Uterus (tissue), 4 donors: ENCODE measurements around the gene SBK3. TPM values are rescaled to one million over a fixed set of nuclear protein-coding genes. Genes with fewer than 3 reads are reported as not detected.

Experiments
- DNase-seq, 2 donors: peaks; one replicate each; pipeline ENCODE4 v3.0.0-alpha.2; 2019 to 2020
- H3K27ac ChIP-seq, 2 donors: fragments of 200-600 bp; sonication (generic); 1 replicate in 1 of 2; 2 replicates in 1 of 2; pipeline ENCODE4 v1.5.1; 2016 to 2018
- H3K27me3 ChIP-seq, 2 donors: fragments of 200-600 bp; sonication (generic); one replicate each; pipeline ENCODE4 v1.5.1; 2018 to 2019; ENCODE audit warnings: control low read depth in 1 of 2
- H3K36me3 ChIP-seq, 2 donors: fragments of 200-600 bp; sonication (generic); one replicate each; pipeline ENCODE4 v1.5.1; 2019; ENCODE audit warnings: control low read depth in 1 of 2
- H3K4me1 ChIP-seq, 2 donors: fragments of 200-600 bp; sonication (generic); one replicate each; pipeline ENCODE4 v1.5.1; 2018 to 2019; ENCODE audit warnings: control low read depth in 1 of 2
- H3K4me3 ChIP-seq, 2 donors: fragments of 200-600 bp; sonication (generic); 1 replicate in 1 of 2; 2 replicates in 1 of 2; pipeline ENCODE4 v1.5.1; 2018 to 2019; ENCODE audit warnings: mild to moderate bottlenecking in 1 of 2
- H3K9me3 ChIP-seq, 2 donors: fragments of 200-600 bp; sonication (generic); one replicate each; pipeline ENCODE4 v1.5.1; 2019; ENCODE audit warnings: control low read depth in 1 of 2
- CTCF ChIP-seq, 4 experiments: fragments of 200-600 bp in 2 of 4; fragments of 450-650 bp in 2 of 4; sonication (generic) in 2 of 4; IDR thresholded peaks; one replicate each; pipeline ENCODE4 v1.5.1; 2016 to 2019; ENCODE audit warnings: antibody characterized with exemption in 4 of 4, mild to moderate bottlenecking in 2 of 4, moderate library complexity in 1 of 4
- POLR2A ChIP-seq, 2 donors: fragments of 450-650 bp; IDR thresholded peaks; one replicate each; pipeline ENCODE4 v1.6.1; 2016; ENCODE audit warnings: antibody characterized with exemption in 2 of 2, mild to moderate bottlenecking in 1 of 2, moderate library complexity in 1 of 2
- intact Hi-C: fragments of 100-400 bp; cut with DNase I; formaldehyde crosslinking; loops from one replicate; pipeline ENCODE4 v1.15.1; 2023; ENCODE audit warnings: low total_unique reads
- total RNA-seq, 4 donors: library from RNA; depleted of rRNA in 3 of 4; stranded (reverse); fragments of >200 nt in 3 of 4; gene quantifications; one replicate each; pipeline versions ENCODE4 v1.1.0 to v1.2.4, GENCODE V29; 2014 to 2023
- donor health status: DM: yes; HTN: yes; CAD: no.

The SBK3 gene
- total RNA-seq, 4 donors from 2014 or later: 0.34 to 0.35 TPM; not detected in 2

GRCh38 chr19:55539090-55539984 lies 6.0 kb downstream of the SBK3 start:
- H3K4me3 ChIP-seq: no peak overlapping the region
- no peak for DNase-seq
- H3K4me1 ChIP-seq: no peaks in the 10 kb centered on the region
- no peaks in the 10 kb centered on the region for H3K36me3 ChIP-seq
- intact Hi-C loops: no loop called here
- TF ChIP-seq POLR2A (IDR thresholded peaks at IDR 0.05): no peak
- TF ChIP-seq CTCF (IDR thresholded peaks at IDR 0.05): no peak
- no peak overlapping the region for H3K27ac ChIP-seq
- no peaks in the 10 kb centered on the region for H3K9me3 ChIP-seq
- no peaks in the 10 kb centered on the region for H3K27me3 ChIP-seq

- no peaks in the 10 kb centered on the region for H3K9me3 ChIP-seq
- intact Hi-C loops: no loop called here
- DNase-seq: no peak
- H3K27ac ChIP-seq: no peak overlapping the region
- no peak overlapping the region for H3K4me3 ChIP-seq
- H3K4me1 ChIP-seq: no peaks in the 10 kb centered on the region
- H3K27me3 ChIP-seq: no peaks in the 10 kb centered on the region
- no peaks in the 10 kb centered on the region for H3K36me3 ChIP-seq
- TF ChIP-seq POLR2A (IDR thresholded peaks at IDR 0.05): no peak
- no peak for TF ChIP-seq CTCF (IDR thresholded peaks at IDR 0.05)
Measured at GRCh38 chr19:55538132-55538531, 7.2 kb downstream of the SBK3 start.

- H3K4me1 ChIP-seq: no peaks in the 10 kb centered on the region
- H3K27me3 ChIP-seq: no peaks in the 10 kb centered on the region
- no peak for DNase-seq
- no peaks in the 10 kb centered on the region for H3K36me3 ChIP-seq
- H3K4me3 ChIP-seq: no peak overlapping the region
- no peak overlapping the region for H3K27ac ChIP-seq
- no peaks in the 10 kb centered on the region for H3K9me3 ChIP-seq
- TF ChIP-seq CTCF (IDR thresholded peaks at IDR 0.05) (no peak), POLR2A (IDR thresholded peaks at IDR 0.05) (no peak)
- intact Hi-C loops: no loop called here
Measured at GRCh38 chr19:55537741-55538111, 7.6 kb downstream of the SBK3 start.

- H3K27ac ChIP-seq: no peak within 1 kb of the TSS
- no peak for TF ChIP-seq POLR2A (IDR thresholded peaks at IDR 0.05)
- no peak for TF ChIP-seq CTCF (IDR thresholded peaks at IDR 0.05)
- no peaks in the 10 kb centered on the region for H3K36me3 ChIP-seq
- intact Hi-C loops: no loop called here
- no peak for DNase-seq
- H3K9me3 ChIP-seq: no peaks in the 10 kb centered on the region
- H3K4me3 ChIP-seq: no peak within 1 kb of the TSS
- H3K4me1 ChIP-seq: no peaks in the 10 kb centered on the region
- H3K27me3 ChIP-seq: no peaks in the 10 kb centered on the region
Measured at GRCh38 chr19:55536951-55537740, 8.2 kb downstream of the SBK3 start, which contains the start of gene SBK2. TSS of gene SBK2 (minus strand) at chr19:55537133. CDS start at chr19:55536294, 839 bp downstream.

GRCh38 chr19:55536366-55536765 lies 9.0 kb downstream of the SBK3 start:
- Histone ChIP-seq H3K4me3 (no peak overlapping the region), H3K27ac (no peak overlapping the region), H3K9me3 (no peaks in the 10 kb centered on the region), H3K36me3 (no peaks in the 10 kb centered on the region), H3K27me3 (no peaks in the 10 kb centered on the region), H3K4me1 (no peaks in the 10 kb centered on the region)
- no peak for TF ChIP-seq CTCF (IDR thresholded peaks at IDR 0.05)
- no peak for TF ChIP-seq POLR2A (IDR thresholded peaks at IDR 0.05)
- intact Hi-C loops: no loop called here
- DNase-seq: no peak
